Amniotic epithelial cell (primary cell): ENCODE data around the gene CA7.
"Not testable (repeated sequence)": the region's sequence is repeated elsewhere in the genome, so short reads cannot be mapped to it uniquely, and the experiment has no call there.

Experiments
- DNase-seq: peaks from one replicate; pipeline ENCODE4 v3.0.0-alpha.2; 2010; ENCODE audit warnings: low read depth

CA7 gene

GRCh38 chr16:66846831-66847230 is 2.6 kb downstream of the CA7 start:
- DNase-seq: no peak

- no peak for DNase-seq
Observed at GRCh38 chr16:66847533-66848067, 3.4 kb downstream of the CA7 start.

- DNase-seq: no peak
Observed at GRCh38 chr16:66848172-66848571, 4.0 kb downstream of the CA7 start.

- DNase-seq: no peak
Observed at GRCh38 chr16:66849021-66849420, 4.8 kb downstream of the CA7 start.

GRCh38 chr16:66849549-66849948 is 5.3 kb downstream of the CA7 start:
- no peak for DNase-seq

GRCh38 chr16:66850115-66850815 is 6.1 kb downstream of the CA7 start:
- no peak for DNase-seq

- DNase-seq: no peak
Observed at GRCh38 chr16:66851166-66851964, 7.2 kb downstream of the CA7 start.

GRCh38 chr16:66853261-66854139 is 9.3 kb downstream of the CA7 start:
- DNase-seq: no peak

- no peak for DNase-seq
Observed at GRCh38 chr16:66856184-66856730, 12.0 kb downstream of the CA7 start.

GRCh38 chr16:66856801-66857200 is 12.6 kb downstream of the CA7 start:
- no peak for DNase-seq

- peak; percentile 6 for DNase-seq
Observed at GRCh38 chr16:66857437-66857836, 13.2 kb downstream of the CA7 start.

GRCh38 chr16:66858740-66859396 is 14.7 kb downstream of the CA7 start:
- peak; percentile 24 for DNase-seq

GRCh38 chr16:66859397-66860068 is 15.3 kb downstream of the CA7 start:
- DNase-seq: no peak

- no peak for DNase-seq
Observed at GRCh38 chr16:66862023-66862520, 17.9 kb downstream of the CA7 start.

- no peak for DNase-seq
Observed at GRCh38 chr16:66863707-66864106, 19.5 kb downstream of the CA7 start.

GRCh38 chr16:66869424-66869823 is 25.2 kb downstream of the CA7 start:
- DNase-seq: no peak

GRCh38 chr16:66871363-66871762 is 27.1 kb downstream of the CA7 start:
- not testable (repeated sequence) for DNase-seq

GRCh38 chr16:66871840-66872239 is 27.6 kb downstream of the CA7 start:
- no peak for DNase-seq

GRCh38 chr16:66872559-66872942 is 28.3 kb downstream of the CA7 start:
- DNase-seq: no peak

GRCh38 chr16:66872943-66873684 is 28.9 kb downstream of the CA7 start:
- peak; percentile 95 for DNase-seq
